ENCODE results near the gene CYP4F22.

GRCh38 chr19:15544283-15544682 is 36.0 kb downstream of the CYP4F22 start:
- no peak for TF ChIP-seq CTCF (IDR thresholded peaks at IDR 0.05)
- no peak for TF ChIP-seq POLR2A (IDR thresholded peaks at IDR 0.05)
